GM18507 (cell line): ENCODE data around the gene RXRA.

ENCODE experiments used
- DNase-seq: peaks from one replicate; pipeline ENCODE4 v3.0.0; 2011; ENCODE audit warnings: low read depth; ENCODE audit not compliant: insufficient read length; ENCODE audit errors: extremely low spot score
- FAIRE-seq: peaks from 2 replicates; lab custom pipeline; 2011; peaks lifted over from hg19 to GRCh38; lab: Jason Lieb, UNC

The RXRA gene

DNA sequence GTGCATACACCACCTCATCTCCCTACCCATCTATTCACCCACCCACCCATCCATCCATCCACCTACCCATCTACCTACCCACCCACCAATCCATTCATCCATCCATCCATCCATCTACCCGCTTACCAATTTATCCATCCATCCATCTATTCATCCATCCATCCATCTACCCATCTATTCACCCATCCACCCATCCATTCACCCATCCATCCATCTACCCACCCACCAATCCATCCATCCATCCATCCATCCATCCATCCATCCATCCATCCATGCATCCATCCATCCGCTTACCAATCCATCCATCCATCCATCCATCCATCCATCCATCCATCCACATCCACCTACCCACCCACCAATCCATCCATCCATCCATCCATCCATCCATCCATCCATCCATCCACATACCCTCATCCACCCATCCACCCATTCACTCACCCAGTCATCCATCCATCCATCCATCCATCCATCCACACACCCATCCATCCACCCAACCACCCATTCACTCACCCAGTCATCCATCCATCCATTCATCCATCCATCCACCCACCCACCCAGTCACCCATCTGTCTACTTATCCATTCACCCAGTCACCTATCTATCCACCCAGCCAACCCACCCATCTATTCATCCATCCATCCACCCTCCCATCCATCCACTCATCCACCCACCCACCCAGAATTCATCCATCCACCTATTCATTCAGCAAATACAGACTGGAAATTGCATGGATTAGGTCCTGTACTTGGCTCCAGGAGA lies 125.6 kb downstream of the RXRA start:
- FAIRE-seq (no peak), DNase-seq (no peak)

DNA sequence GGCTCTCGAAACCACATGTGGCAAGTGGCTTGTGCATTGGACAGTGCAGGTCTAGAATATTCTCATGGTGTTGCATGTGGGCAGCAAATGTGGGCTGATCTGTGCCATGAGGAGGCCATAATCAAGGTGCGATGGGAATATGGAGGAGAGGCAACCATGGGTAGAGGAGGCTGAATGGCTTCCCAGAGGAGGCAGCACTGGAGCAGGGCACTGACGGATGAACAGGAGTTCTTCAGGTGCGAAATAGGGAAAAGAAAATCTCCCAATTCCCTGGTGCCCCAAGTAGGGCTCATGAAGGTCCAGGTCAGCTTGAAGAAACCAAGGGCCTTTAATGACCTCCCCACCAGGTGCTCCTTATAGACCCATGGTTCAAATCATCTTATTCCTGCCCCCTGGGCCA lies 126.5 kb downstream of the RXRA start:
- FAIRE-seq (no peak), DNase-seq (no peak)

DNA sequence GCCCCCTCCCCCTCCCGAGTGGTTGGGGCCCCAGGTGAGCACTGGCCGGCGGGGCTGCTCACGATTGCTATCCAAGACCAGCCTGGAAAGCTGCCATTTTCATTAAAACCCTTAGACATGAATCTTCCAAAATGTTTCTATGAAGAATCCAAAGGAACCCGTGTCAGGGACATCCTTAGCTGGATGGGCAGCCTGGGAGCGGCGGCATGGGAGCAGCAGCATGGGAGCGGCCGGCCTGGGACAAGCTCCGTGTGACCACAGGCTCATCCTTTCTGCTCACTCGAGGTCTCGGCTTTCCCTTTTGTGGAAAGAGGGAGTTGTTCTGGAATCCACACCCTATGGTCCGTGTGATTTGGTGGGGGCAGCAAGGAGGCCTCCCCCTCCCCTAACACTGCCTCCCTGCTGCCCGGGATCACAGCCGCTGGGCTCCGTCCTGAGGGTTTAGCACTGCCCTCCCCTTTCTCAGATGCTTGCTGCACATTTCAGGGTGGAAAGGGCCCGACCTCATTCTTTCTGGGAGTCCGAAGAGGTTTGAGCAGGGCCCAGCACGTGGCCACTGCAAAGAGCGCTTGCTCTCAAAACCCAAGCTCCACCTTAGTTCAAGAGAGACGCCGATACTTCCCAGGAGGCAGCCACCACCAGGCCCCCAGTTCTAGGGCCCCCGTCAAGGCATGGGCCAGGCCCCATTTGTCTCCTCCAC lies 127.7 kb downstream of the RXRA start:
- FAIRE-seq, result no peak
- no peak for DNase-seq

DNA sequence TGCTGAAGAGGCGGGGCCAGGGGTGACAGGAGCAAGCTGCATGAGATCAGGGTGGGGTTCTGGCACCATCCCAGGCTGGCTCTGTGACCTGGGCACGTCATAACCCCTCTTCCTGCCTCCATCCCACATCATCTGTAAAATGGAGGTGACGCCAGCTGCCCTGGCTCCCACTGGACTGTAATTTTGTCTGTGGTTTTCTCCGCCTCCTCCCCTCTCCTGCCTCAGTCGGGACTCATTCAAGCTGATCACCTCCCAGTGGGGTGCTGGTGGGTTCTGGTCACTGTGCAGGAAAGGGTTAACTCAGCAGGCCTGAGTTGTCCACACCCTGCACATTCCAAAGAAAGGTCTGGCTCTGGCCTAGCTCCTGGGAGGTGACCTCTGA lies 128.2 kb downstream of the RXRA start:
- DNase-seq (no peak), FAIRE-seq (no peak)

DNA sequence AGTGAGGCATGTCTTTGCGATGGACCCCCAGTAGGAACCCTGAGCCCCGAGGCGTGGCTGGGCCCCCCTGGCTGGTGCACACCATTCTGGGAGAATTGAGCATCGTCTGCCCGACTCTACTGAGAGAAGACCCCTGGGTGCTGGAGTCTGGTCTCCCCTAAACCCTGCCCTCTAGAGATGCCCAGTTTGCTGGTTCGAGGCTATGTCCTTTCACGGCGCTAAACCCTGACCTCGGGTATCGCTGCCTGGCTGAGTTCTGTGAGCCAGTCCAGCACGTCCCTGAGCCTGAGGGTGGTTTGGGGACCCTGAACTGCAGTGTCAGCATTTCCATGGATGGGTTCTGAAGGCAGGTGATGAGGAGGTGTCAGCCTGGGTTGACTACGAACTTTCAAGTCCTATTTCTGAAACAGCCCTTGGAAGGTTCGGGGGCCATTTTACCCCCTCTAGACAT lies 128.8 kb downstream of the RXRA start:
- FAIRE-seq (no peak), DNase-seq (no peak)

DNA sequence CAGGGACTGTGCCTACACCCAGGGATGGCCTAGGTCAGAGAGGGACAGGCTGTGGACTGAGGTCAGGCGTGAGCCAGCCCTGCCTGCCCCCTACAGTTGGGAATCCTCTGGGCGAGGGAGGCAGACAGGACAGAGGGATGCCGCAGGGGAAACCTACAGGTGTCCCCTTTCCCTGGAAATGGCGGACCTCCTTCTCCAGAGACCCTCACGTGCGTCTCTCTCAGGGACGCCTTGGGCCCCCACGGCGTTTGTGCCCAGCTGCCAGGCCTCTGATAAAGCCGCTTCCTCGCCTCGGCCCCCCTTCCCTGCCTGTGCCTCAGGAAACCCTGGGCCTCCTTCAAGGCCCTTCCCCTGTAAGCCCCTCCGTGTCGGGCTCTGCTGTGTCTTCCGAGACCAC lies 129.3 kb downstream of the RXRA start:
- FAIRE-seq (no peak), DNase-seq (no peak)

DNA sequence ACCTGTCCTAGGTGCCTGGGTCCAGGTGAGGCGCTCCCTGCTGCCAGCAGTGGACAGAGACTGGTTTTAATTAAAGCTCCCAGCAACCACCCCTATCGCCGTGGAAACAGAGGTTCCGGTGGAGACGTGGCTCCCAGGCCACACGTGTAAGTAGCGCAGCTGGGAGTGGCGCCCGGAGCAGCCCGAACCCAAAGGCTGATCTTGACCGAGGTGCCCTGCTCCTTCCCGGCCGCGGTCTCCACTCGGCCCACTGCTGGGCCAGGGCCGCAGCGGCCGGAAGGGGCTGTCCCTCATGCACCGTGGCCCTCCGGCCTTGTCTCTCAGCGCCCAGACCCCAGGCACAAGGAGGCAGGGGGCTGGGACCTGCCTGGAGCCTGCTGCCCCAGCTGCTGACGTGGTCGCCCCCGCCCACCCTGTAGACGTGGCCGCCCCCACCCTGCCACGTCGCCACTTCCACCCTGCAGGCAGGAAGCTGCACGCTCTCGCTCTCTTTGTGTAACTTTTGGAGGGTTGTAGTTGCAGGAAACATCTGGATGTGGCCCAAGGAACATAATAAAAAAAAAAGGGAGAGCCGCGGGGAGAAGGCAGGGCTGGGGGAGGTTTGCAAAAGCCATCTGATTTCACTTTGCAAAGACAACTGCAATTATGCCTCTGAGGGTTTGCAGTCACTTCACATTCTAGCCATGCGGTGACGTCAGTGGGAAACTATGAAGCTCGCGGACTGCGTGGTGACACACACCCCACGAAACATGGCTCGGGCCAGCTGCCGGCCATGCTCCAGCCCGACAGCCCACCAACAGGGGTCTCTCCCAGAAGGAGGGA lies 129.9 kb downstream of the RXRA start:
- no peak for DNase-seq
- FAIRE-seq, result no peak

DNA sequence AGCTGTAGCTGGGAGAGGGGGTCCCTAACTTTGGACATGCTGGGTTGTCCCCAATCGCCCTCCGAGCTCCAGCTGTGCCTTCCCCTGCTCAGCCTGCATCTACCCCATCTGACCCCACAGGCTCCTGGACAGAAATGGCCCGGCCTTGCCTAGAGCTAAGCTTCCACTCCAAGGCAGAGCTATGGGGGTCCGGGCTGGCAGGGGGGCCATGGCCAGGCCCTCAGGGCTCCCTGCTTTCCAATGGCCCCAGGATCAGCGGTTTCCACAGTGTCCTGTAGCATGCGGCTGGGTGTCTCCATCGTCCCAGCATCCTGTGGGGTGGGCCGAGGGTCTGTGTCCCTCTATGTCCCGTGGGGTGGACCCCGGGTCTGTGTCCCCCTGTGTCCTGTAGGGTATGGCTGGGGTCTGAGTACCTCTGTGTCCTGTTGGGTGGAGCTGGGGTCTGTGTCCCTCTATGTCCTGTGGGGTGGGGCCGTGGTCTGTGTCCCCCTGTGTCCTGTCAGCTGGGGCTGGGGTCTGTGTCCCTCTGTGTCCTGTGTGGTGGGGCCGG lies 130.6 kb downstream of the RXRA start:
- DNase-seq (no peak), FAIRE-seq (no peak)

DNA sequence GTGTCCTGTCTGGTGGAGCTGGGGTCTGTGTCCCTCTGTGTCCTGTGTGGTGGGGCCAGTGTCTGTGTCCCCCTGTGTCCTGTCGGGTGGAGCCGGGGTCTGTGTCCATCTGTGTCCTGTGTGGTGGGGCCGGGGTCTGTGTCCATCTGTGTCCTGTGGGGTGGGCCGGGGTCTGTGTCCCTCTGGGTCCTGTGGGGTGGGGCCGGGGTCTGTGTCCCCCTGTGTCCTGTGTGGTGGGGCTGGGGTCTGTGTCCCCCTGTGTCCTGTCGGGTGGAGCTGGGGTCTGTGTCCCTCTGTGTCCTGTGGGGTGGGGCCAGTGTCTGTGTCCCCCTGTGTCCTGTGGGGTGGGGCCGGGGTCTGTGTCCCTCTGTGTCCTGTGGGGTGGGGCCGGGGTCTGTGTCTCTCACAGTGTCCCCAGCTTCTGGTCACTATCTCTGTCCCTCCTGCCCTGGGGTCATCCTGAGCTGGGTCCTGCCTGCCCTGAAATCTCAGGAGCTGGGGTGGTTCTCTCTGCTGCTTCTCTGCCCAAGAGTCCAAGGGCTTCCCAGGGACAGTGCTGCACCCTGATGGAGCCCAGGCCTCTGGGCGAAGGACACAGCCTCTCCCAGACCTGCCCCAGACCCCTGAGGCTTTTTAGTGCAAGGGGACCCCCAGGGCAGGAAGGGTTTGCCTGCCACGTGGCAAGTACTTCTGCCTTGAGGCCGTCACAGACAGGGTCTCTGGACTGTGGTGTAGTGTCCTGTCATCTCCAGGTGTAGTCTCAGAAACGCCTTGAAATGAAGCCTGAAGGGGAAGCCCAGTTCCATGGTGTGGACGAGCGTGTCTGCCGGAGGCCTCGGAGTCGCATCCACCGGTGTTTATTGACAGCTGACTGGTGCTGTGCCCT lies 131.3 kb downstream of the RXRA start:
- no peak for DNase-seq
- no peak for FAIRE-seq

DNA sequence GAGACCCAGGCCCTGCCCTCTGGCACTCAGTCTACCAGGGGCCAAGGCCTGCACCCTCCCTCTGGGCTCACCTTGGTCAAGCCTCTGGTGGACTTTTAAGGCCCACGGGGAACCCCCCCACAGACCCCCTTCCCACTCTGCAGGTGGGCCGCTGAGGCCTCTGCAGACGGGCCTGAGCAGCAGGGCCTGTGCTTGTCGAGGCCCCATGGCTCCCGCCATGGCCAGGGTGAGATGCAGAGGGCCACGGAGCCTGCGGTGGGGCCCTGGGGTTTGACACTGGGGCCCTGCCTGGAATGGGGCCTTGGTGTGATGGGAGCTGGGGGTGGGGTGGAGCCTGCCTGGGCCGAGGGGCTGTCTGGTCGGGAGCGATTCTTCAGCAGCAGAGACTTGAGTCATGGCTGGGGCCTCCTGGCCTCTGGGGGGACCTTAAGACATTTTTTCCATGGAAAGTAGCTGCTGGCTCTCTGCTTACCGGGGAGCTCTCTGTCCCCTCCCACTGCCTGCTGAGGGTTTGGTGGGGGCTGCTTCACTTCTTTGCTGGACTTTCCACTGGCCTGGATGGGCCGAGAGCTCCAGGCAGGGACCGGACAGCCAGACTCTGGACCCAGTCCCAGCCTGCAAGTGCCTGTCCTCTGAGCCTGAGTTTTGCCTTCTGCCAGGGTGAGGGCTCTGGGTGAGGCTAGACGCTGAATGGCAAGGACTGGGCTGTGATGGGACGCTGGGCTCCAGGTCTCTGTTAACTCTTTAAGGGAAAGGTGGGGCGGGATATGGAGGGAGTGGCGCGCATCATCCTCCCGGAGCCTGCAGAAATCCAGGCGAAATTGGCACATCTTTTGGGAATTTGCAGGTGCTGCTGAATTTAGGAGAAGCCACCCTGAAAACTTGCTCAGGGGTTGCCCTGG lies 132.2 kb downstream of the RXRA start:
- DNase-seq, result no peak
- no peak for FAIRE-seq

DNA sequence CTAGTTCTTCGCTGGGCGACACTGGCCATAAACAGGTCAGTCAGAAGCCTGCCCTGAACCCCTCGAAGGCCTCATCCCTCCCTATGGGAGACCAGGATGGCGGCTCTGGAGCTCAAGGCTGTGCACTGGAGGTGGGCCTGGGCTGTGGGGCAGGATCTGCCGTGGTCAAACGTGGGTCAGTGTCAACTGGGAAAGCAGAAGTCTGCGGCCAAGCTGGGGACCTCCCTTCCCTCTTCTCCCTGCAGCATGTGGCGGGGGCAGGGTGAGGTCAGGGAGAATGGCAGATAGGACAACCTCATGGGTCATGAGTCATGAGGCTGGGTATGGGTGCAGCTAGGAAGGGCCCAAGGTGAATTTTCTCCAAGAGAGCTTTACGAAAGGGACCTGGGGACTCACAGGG lies 132.9 kb downstream of the RXRA start:
- no peak for FAIRE-seq
- no peak for DNase-seq

DNA sequence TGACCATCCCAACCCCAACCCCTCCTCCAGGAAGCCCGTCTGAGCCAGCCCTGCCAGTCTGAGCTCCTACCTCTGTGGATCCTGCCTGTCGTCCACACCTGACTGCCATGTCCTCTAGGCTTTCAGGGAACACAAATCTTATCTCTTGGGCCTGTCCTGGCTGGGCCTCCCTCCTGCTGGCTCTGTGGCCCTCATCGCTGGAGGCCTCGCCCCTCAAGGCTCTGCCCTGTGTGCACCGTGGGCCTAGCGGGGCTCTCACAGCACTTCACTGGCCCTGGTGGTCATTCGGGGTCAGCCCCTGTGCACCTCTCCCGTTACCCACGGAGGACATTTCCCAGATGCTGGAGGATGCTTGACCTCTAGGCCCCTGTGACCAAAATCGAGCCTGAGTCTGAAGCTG lies 133.3 kb downstream of the RXRA start:
- FAIRE-seq (no peak), DNase-seq (no peak)

DNA sequence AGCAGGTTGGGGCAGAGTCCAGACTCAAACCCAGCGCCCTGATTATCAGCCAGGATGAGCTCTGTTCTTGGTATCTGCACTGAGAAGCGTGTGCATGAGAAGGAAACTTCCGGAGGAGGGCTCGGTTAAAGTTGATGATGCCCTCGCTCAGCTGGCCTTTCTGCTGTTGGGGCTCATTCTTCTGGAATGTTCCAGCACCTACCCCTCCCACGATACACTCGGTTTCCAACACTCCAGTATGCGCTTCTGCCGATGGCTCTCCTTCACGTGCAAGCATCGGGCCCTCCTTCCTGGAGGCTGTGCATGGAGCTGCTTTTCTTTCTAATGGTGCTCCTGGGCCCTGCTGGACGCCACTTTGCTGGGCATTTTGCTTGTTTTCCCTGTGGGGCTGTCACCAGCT lies 134.0 kb downstream of the RXRA start:
- no peak for DNase-seq
- no peak for FAIRE-seq

DNA sequence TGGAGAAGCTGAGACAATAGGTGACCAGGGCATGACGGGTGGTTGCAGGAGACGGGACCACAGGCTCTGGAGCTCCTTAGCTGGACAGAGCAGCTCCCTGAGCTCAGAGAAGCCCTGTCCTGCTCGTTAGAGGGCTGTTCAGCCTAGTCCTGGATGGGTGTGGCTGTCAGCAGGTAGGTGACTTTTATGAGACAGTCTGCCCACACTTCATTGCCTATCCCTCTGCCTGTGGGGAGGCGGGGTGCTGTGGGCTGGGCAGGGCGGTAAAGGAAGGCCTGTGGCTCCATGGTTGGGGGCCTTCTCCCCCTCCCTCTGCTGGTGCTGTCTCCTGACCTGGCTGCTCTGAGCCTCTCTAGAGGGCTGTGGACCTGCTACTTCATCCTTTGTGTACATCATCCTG lies 134.6 kb downstream of the RXRA start:
- FAIRE-seq (no peak), DNase-seq (no peak)

DNA sequence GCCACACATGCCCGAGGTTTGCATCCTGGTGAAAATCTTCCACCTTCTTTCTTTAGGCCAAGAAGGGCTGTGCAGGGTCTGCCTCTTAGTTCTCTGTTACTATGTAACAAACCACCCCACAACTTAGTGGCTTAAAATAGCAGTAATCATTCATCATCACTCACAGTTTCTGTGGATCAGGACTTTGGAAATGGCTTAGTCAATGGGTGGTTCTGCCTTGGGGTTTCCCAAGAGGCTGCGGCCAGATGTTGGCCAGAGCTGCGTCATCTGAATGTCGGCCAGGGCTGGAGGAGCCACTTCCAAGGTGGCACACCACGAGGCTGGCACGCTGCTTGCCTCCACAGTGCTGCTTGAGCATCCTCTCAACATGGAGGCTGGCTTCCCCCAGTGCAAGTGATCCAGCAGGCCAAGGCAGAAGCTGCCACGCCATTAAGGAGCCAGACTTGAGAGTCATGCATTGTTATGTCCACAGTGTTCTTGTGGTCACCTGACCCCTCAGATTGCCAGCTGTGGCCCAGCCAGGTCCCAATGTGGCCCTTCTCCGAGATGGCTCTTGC lies 135.2 kb downstream of the RXRA start:
- FAIRE-seq (no peak), DNase-seq (no peak)

DNA sequence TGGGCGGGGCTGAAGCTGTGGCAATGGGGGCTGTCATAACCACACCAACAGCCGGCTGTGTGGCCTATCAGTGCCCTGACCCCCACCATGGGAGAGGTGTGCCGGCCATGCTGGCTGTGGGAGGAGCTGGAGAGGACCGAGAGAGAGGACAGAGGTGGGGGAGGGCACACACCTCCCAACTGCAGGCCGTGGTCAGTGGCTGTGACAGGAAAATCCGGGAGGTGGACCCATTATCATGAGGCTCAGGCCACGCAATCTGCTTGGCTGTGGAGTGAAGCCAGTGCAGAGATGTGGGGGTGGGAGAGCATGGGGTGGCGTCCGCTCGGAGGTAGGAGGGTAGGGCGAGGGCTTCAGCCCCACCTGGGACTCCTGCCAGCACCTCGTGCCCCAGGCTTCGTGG lies 136.1 kb downstream of the RXRA start:
- FAIRE-seq (no peak), DNase-seq (no peak)

DNA sequence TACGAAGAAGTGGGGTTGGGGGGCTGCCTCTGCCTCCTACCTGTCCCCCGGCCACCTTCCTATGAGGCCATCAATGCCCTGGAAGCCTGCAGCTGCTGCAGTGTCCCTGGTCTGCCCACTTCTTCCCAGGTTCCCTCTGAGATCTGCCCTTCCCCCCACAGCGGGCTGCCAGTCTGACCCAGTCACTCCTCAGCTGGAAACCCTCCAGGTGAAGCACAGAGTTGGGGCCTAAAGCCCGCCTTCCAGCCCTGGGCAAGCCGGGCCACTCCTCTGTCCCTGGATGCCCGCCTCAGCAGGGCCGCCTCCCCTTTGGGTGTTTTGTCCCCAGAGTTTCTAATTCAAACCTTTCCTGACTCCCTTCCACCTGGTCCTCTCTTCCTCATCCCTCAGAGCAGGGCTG lies 137.0 kb downstream of the RXRA start:
- DNase-seq, result no peak
- no peak for FAIRE-seq
